ENCODE results near the gene NPAT.

Gene NPAT

DNA sequence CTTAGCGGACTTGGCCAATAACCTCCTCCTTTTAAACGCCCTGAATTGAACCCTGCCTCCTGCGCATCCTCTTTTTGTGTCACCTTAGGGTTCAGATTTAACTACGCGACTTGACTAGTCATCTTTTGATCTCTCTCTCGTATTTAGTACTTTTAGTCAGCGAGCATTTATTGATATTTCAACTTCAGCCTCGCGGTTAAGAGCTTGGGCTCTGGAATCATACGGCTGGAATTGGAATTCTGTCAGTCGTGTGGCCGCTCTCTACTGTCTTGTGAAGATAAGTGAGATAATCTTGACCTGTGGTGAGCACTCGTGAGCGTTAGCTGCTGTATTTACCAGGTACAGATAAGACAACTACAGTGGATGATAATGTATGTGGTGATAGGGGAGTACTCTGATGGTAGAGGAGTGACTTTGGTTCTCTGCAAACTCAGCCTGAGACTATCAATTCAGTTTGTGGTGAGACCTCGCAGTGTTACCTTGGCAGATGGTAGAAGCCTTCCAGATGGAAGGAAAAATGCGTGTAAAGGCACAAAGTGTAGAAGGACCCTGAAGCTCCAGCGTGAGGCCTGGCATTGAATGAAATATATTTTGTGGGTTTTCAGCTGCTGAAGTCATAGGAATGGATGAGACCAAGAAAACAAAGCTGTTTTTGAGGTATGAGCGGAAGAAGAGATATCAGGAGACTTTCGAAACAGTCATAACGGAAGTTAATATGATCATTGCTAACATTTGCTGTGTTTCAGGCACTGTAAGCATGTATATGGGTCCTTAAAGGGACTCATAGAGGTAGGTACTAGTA lies 1.1 kb upstream of the NPAT start:
- Histone ChIP-seq H3K23ac (ENCODE audit: low read length in 2 of 2) (peak overlapping the region in 1 of 2 experiments; percentile 9), H2AK5ac (ENCODE audit: low read length, severe bottlenecking) (peak overlapping the region; percentile 80), H3K9ac (ENCODE audit: low read length) (peak overlapping the region; percentile 93), H4K8ac (ENCODE audit: low read length) (peak overlapping the region; percentile 96), H3K14ac (ENCODE audit: low read length in 2 of 2) (peak overlapping the region in 1 of 2 experiments; percentile 44), H3K4me3 (ENCODE audit: insufficient read depth in 1 of 2, low read depth in 1 of 2, low read length in 2 of 2) (peak overlapping the region; percentile 91 to 93), H2BK120ac (ENCODE audit: low read depth, low read length) (no peak overlapping the region), H4K91ac (ENCODE audit: low read length) (no peak overlapping the region), H2BK15ac (ENCODE audit: low read depth, poor library complexity, severe bottlenecking) (no peak overlapping the region), H2BK5ac (ENCODE audit: low read depth, low read length, poor library complexity, severe bottlenecking) (peak overlapping the region; percentile 80), H3K9me3 (ENCODE audit: control insufficient read depth, low read length) (no peaks in the 10 kb centered on the region), H2BK12ac (ENCODE audit: low read length in 2 of 2) (no peak overlapping the region), H3K36me3 (ENCODE audit: control insufficient read depth in 1 of 2, insufficient read depth in 2 of 2, low read depth in 1 of 2, low read length in 2 of 2) (peaks cover 0 to 18% of the 10 kb centered on the region in 2 experiments), H3K4me1 (ENCODE audit: control insufficient read depth, insufficient read depth, low read depth, low read length) (peaks cover 6% of the 10 kb centered on the region), H2AFZ (ENCODE audit: low read depth, low read length) (peak overlapping the region; percentile 55), H3K27me3 (ENCODE audit: control insufficient read depth in 1 of 2, insufficient read depth in 1 of 2, low read length in 2 of 2) (no peaks in the 10 kb centered on the region), H3K4me2 (ENCODE audit: low read length, poor library complexity, severe bottlenecking) (peak overlapping the region; percentile 93), H3K79me1 (replicated peaks; ENCODE audit: low read length, poor library complexity, severe bottlenecking) (peaks cover 3% of the 10 kb centered on the region), H3K27ac (ENCODE audit: low read length, poor library complexity, severe bottlenecking) (peak overlapping the region; percentile 98), H3K4ac (ENCODE audit: low read depth in 1 of 2, low read length in 2 of 2) (peak overlapping the region; percentile 66 to 83), H3K18ac (ENCODE audit: low read depth in 1 of 2, low read length in 2 of 2) (peak overlapping the region; percentile 83 to 98)
- DNase-seq: no peak
- WGBS: 9% methylated on average over 20 of the region's 20 CpGs

DNA sequence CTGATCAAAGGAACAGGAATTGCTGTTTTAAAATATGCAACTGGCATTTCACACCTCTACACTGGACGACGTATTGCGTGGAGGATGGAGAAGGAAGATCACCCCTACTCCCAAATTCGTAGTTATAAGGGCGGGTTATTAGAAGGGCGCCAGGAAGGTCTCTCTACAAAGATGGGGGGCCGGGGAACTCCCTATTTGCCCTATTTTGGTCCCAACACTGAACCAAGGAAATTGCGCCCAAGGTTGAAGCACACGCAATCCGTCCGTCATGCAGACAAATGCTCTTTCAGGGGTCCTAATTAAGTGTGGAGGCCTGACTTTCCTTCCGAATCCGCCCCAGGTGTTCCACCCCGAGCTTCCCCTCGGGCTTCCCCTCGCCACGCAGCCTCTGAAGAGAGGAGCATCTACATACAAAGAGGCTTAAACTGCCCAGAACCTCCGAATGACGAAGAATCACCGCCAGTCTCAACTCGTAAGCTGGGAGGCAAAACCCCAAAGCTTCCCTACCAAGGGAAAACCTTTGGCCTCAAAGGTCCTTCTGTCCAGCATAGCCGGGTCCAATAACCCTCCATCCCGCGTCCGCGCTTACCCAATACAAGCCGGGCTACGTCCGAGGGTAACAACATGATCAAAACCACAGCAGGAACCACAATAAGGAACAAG lies 396 bp downstream of the NPAT start:
- under 1% methylated on average over 25 of the region's 29 CpGs for WGBS
- Histone ChIP-seq H3K79me1 (replicated peaks; ENCODE audit: low read length, poor library complexity, severe bottlenecking) (peaks cover 3% of the 10 kb centered on the region), H2BK15ac (ENCODE audit: low read depth, poor library complexity, severe bottlenecking) (peak overlapping the region; percentile 94), H3K14ac (ENCODE audit: low read length in 2 of 2) (peak overlapping the region in 1 of 2 experiments; percentile 35), H3K4me3 (ENCODE audit: insufficient read depth in 1 of 2, low read depth in 1 of 2, low read length in 2 of 2) (peak overlapping the region; percentile 69 to 98), H2BK120ac (ENCODE audit: low read depth, low read length) (peak overlapping the region; percentile 83), H3K27ac (ENCODE audit: low read length, poor library complexity, severe bottlenecking) (peak overlapping the region; percentile 89), H2BK12ac (ENCODE audit: low read length in 2 of 2) (peak overlapping the region; percentile 15 to 95), H3K9me3 (ENCODE audit: control insufficient read depth, low read length) (no peaks in the 10 kb centered on the region), H2BK5ac (ENCODE audit: low read depth, low read length, poor library complexity, severe bottlenecking) (no peak overlapping the region), H3K4me1 (ENCODE audit: control insufficient read depth, insufficient read depth, low read depth, low read length) (peaks cover 6% of the 10 kb centered on the region), H3K36me3 (ENCODE audit: control insufficient read depth in 1 of 2, insufficient read depth in 2 of 2, low read depth in 1 of 2, low read length in 2 of 2) (peaks cover 0 to 8% of the 10 kb centered on the region in 2 experiments), H3K23ac (ENCODE audit: low read length in 2 of 2) (peak overlapping the region in 1 of 2 experiments; percentile 93), H3K9ac (ENCODE audit: low read length) (peak overlapping the region; percentile 98), H3K18ac (ENCODE audit: low read depth in 1 of 2, low read length in 2 of 2) (peak overlapping the region; percentile 61 to 75), H2AFZ (ENCODE audit: low read depth, low read length) (peak overlapping the region; percentile 18), H3K27me3 (ENCODE audit: control insufficient read depth in 1 of 2, insufficient read depth in 1 of 2, low read length in 2 of 2) (no peaks in the 10 kb centered on the region), H3K4me2 (ENCODE audit: low read length, poor library complexity, severe bottlenecking) (peak overlapping the region; percentile 85), H2AK5ac (ENCODE audit: low read length, severe bottlenecking) (no peak overlapping the region), H4K8ac (ENCODE audit: low read length) (peak overlapping the region; percentile 90), H4K91ac (ENCODE audit: low read length) (peak overlapping the region; percentile 56), H3K4ac (ENCODE audit: low read depth in 1 of 2, low read length in 2 of 2) (peak overlapping the region; percentile 40 to 80)
- no peak for DNase-seq

DNA sequence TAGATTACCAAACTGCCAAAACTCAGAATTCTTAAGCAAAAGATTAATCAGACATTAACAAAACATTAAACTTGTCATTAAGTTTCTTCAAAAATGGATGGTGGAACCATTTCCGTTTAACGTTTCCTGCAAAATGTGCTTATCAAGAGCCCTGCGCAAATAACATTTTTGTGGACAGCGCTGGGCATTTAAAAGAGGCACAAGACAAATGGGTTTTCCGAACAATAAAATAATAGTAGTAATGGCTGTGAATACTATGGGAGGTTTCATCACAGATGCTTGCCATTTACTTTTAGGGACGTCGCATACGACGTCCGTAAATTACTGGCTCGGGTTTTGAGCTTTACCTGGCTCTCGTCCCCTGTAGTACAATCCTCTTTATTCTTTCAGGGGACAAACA lies 1.1 kb downstream of the NPAT start:
- no peak overlapping the region for H2BK120ac ChIP-seq (ENCODE audit: low read depth, low read length)
- no peaks in the 10 kb centered on the region for H3K9me3 ChIP-seq (ENCODE audit: control insufficient read depth, low read length)
- H3K4ac ChIP-seq (ENCODE audit: low read depth in 1 of 2, low read length in 2 of 2): no peak overlapping the region
- H2BK12ac ChIP-seq (ENCODE audit: low read length in 2 of 2): no peak overlapping the region
- H2AK5ac ChIP-seq (ENCODE audit: low read length, severe bottlenecking): no peak overlapping the region
- peak overlapping the region; percentile 98 for H3K9ac ChIP-seq (ENCODE audit: low read length)
- WGBS: 13% methylated on average over 12 of the region's 12 CpGs
- H4K8ac ChIP-seq (ENCODE audit: low read length): no peak overlapping the region
- H3K18ac ChIP-seq (ENCODE audit: low read depth in 1 of 2, low read length in 2 of 2): peak overlapping the region in 1 of 2 experiments; percentile 28
- H3K14ac ChIP-seq (ENCODE audit: low read length in 2 of 2): no peak overlapping the region
- peak overlapping the region; percentile 85 for H3K4me2 ChIP-seq (ENCODE audit: low read length, poor library complexity, severe bottlenecking)
- peaks cover 0 to 10% of the 10 kb centered on the region in 2 experiments for H3K36me3 ChIP-seq (ENCODE audit: control insufficient read depth in 1 of 2, insufficient read depth in 2 of 2, low read depth in 1 of 2, low read length in 2 of 2)
- H3K27ac ChIP-seq (ENCODE audit: low read length, poor library complexity, severe bottlenecking): no peak overlapping the region
- no peak overlapping the region for H2AFZ ChIP-seq (ENCODE audit: low read depth, low read length)
- no peak overlapping the region for H3K23ac ChIP-seq (ENCODE audit: low read length in 2 of 2)
- peak; percentile 48 for DNase-seq
- no peaks in the 10 kb centered on the region for H3K27me3 ChIP-seq (ENCODE audit: control insufficient read depth in 1 of 2, insufficient read depth in 1 of 2, low read length in 2 of 2)
- H3K79me1 ChIP-seq (replicated peaks; ENCODE audit: low read length, poor library complexity, severe bottlenecking): peaks cover 4% of the 10 kb centered on the region
- no peak overlapping the region for H2BK5ac ChIP-seq (ENCODE audit: low read depth, low read length, poor library complexity, severe bottlenecking)
- no peak overlapping the region for H4K91ac ChIP-seq (ENCODE audit: low read length)
- H3K4me3 ChIP-seq (ENCODE audit: insufficient read depth in 1 of 2, low read depth in 1 of 2, low read length in 2 of 2): peak overlapping the region in 1 of 2 experiments; percentile 98
- no peak overlapping the region for H2BK15ac ChIP-seq (ENCODE audit: low read depth, poor library complexity, severe bottlenecking)
- H3K4me1 ChIP-seq (ENCODE audit: control insufficient read depth, insufficient read depth, low read depth, low read length): peaks cover 6% of the 10 kb centered on the region

DNA sequence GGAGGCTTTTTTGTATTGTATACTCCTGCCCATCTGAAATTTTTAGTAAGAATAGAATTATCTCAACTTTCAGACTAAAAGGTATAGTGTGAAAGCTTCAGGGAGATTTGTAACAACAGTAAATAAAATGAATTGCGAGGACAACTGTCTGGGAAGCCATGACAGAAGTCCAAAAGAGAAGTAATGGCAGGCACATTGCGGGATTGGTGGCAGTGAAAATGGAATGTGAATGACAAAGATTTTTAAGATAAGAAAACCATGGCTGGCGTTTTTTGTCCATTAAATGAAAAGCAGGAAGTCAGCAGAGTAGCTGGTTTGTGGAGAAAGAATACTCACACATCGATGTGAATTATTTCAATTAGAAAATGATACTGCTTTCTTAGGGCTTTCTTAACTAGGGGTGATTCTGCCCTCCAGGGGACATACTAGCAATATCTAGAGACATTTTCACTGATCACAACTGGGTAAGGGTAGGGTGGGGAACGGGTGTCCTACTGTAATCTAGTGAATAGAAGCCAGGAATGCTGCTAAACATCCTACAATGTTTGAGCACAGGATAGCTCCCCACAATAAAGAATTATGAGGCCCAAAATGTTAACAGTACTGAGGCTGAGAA lies 1.6 kb downstream of the NPAT start:
- Histone ChIP-seq H4K91ac (ENCODE audit: low read length) (no peak overlapping the region), H3K18ac (ENCODE audit: low read depth in 1 of 2, low read length in 2 of 2) (no peak overlapping the region), H3K36me3 (ENCODE audit: control insufficient read depth in 1 of 2, insufficient read depth in 2 of 2, low read depth in 1 of 2, low read length in 2 of 2) (peaks cover 0 to 5% of the 10 kb centered on the region in 2 experiments), H2BK5ac (ENCODE audit: low read depth, low read length, poor library complexity, severe bottlenecking) (no peak overlapping the region), H3K4me3 (ENCODE audit: insufficient read depth in 1 of 2, low read depth in 1 of 2, low read length in 2 of 2) (peak overlapping the region in 1 of 2 experiments; percentile 98), H4K8ac (ENCODE audit: low read length) (no peak overlapping the region), H3K4me1 (ENCODE audit: control insufficient read depth, insufficient read depth, low read depth, low read length) (peaks cover 6% of the 10 kb centered on the region), H3K9ac (ENCODE audit: low read length) (peak overlapping the region; percentile 98), H3K14ac (ENCODE audit: low read length in 2 of 2) (no peak overlapping the region), H3K79me1 (replicated peaks; ENCODE audit: low read length, poor library complexity, severe bottlenecking) (peaks cover 4% of the 10 kb centered on the region), H2BK12ac (ENCODE audit: low read length in 2 of 2) (no peak overlapping the region), H2BK15ac (ENCODE audit: low read depth, poor library complexity, severe bottlenecking) (no peak overlapping the region), H2AFZ (ENCODE audit: low read depth, low read length) (no peak overlapping the region), H3K4ac (ENCODE audit: low read depth in 1 of 2, low read length in 2 of 2) (no peak overlapping the region), H2BK120ac (ENCODE audit: low read depth, low read length) (no peak overlapping the region), H3K27ac (ENCODE audit: low read length, poor library complexity, severe bottlenecking) (no peak overlapping the region), H3K4me2 (ENCODE audit: low read length, poor library complexity, severe bottlenecking) (peak overlapping the region; percentile 85), H3K23ac (ENCODE audit: low read length in 2 of 2) (no peak overlapping the region), H3K27me3 (ENCODE audit: control insufficient read depth in 1 of 2, insufficient read depth in 1 of 2, low read length in 2 of 2) (no peaks in the 10 kb centered on the region), H2AK5ac (ENCODE audit: low read length, severe bottlenecking) (no peak overlapping the region), H3K9me3 (ENCODE audit: control insufficient read depth, low read length) (no peaks in the 10 kb centered on the region)
- peak; percentile 30 for DNase-seq
- 78% methylated on average over 4 of the region's 5 CpGs for WGBS
